GM21723 (cell line): Measurements from ENCODE around the gene FOXL2.

Source experiments
- ATAC-seq: cut with Tn5 transposase; IDR thresholded peaks from one replicate; pipeline ENCODE4 v1.9.1; 2021; ENCODE audit warnings: mild to moderate bottlenecking, moderate library complexity; ENCODE audit not compliant: unreplicated experiment

Gene FOXL2

GRCh38 chr3:138945709-138946662 is 951 bp downstream of the FOXL2 start:
- ATAC-seq, result no peak

GRCh38 chr3:138944929-138945708 is 1.8 kb downstream of the FOXL2 start:
- no peak for ATAC-seq

GRCh38 chr3:138944654-138944928 is 2.3 kb downstream of the FOXL2 start:
- no peak for ATAC-seq

DNA sequence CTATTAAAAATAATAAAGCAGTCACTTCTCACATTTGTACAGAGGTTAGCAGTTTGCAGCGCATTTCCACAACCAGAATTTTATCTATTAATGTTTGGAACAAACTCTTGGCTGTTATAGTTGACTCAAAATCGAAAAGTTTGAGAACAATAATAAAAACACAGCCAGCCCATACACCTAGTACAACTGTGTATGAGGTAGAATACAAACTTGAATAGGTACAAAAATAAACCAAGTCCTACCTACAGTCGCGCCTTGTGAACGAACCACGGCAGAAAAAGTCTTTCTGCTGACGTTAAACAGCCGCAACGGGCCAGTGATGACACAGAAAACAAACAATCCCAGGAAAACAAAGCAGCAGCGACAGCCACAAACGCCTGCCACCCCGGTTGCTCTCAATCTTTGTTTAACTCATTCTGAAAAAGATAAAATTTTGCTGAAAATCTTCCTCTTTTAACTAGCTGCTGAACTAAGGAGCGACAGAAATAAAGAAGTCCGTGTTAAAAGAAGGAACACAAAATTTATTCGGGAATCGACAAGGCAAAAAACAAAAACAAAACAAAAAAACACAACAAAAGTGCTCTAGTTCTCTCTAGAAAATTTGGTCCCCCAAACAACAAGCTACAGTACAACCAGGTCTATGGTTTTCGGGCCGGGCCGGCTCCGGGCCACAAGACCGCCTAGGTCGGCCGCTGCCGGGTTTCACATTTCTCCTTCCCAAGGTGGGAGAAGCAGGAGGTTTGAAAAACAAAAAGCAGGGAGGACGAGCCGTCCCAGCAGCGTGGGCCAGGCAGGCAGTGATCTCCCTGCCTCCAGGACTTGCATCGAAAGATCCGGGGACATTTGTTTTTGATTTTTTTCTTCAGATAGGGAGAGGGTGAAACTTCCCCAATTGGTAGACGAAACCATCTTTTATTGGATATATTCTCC is 2.9 kb downstream of the FOXL2 start:
- ATAC-seq, result no peak

DNA sequence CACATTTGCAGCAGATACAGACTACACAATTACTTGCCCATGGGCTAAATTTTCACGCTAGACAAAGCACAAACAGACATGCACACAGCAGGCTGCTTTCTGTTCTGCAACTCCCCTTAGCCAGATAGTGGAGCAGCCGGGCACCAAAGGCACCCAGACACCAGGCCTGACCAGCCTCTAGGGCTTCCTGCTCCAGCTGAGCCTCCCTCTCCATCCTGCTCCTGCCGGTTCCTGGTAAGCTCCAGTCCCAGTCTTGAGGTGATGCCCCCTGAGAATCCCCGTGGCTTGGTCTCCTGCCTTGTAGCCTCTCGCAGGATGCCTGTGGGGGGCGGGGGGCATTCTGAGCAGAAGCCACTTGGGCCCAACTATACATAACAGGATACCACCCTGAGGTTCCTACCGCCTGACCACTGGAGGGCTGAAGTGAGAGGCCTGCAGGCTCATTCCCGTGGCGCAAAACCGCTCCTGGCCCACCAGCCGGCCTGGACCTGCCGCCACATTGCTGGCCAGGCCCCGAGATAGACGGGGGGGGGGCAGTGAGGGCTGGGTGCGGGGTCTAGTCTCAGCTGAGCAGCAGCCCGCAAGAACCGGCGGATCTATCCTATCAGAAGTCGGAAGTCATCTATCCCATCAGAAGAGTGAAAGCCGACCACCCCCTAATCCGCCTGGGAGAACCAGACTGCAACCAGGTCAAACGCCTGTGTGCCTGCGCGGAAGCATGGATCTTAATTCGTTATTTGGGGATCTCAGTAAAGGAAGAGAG is 3.9 kb downstream of the FOXL2 start:
- ATAC-seq, result no peak

GRCh38 chr3:138942271-138942670 is 4.7 kb downstream of the FOXL2 start:
- no peak for ATAC-seq

GRCh38 chr3:138941259-138941885 is 5.6 kb downstream of the FOXL2 start:
- no peak for ATAC-seq

GRCh38 chr3:138940446-138940845 is 6.5 kb downstream of the FOXL2 start:
- ATAC-seq, result no peak

- ATAC-seq, result no peak
Observed at GRCh38 chr3:138939561-138940241, 7.2 kb downstream of the FOXL2 start.

- ATAC-seq, result no peak
Observed at GRCh38 chr3:138938877-138939560, 7.9 kb downstream of the FOXL2 start.

- ATAC-seq, result no peak
Observed at GRCh38 chr3:138938056-138938876, 8.7 kb downstream of the FOXL2 start.

GRCh38 chr3:138937690-138938055 is 9.3 kb downstream of the FOXL2 start:
- no peak for ATAC-seq

- ATAC-seq, result no peak
Observed at GRCh38 chr3:138936741-138937689, 9.9 kb downstream of the FOXL2 start.

DNA sequence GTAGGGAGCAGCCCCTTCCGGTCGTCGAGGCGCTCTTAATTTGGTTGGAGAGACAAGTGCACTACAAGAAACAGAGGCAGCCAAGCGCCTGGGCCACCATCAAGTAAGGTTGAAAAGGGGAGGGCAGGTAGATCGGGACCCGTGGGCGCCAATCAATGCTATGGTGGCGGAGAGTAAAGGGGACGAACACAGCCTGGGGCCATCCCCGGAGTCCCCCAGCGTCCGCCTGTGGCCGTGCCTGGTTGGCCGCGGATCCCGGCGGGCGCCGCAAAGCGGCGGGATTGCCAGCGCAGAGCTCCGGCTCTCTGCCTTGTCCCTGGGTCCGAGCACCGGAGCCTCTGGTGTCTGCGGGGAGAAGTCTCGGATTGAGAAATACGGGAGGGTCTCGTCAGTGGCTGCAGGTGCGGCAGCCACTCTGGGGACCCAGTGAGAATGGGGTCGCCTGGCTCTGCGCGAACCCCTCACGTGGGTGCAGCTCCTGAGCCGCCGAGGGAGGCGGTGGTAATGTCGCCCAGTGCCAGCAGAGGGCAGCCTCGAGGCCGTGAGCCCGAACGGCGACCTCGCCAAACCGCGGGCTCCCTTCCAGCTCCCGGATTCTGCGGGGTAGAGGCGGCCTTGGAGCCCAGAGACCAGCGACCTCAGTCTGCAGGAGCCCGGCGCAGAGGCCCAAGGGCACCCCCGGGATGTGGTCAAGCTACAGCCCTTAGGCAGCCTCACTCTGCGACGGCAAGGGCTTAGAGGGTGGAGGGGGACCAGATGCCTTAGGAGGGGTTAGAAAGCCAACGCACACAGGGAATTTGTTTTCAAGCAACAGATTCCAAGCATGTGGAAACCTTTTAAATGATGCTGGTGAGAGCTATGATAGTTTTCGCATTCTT is 10.8 kb downstream of the FOXL2 start:
- ATAC-seq, result peak; percentile 82

DNA sequence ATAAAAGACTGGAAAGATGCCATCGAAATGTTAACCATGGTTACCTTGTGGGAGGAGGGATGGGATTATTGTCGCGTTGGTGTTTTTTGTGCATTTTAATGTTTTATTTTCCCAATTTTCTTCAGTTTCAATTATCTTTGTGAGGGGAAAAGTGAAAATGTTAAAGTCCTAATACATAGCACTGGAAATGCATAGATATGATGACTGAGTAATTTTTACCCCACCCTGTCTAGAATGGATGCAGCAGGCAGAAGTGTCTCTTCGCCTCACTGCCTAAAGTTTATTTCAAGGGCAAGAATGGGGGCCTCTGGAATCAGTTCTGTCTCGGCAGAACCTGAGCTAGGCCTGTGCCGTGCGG is 11.5 kb downstream of the FOXL2 start:
- no peak for ATAC-seq
